Skeletal muscle tissue (tissue), 4 donors: Measurements from ENCODE around the gene MEX3B. TPM values are rescaled to one million over a fixed set of nuclear protein-coding genes. Genes with fewer than 3 reads are reported as not detected.
"Not testable (repeated sequence)": the region's sequence is repeated elsewhere in the genome, so short reads cannot be mapped to it uniquely, and the experiment has no call there.

Source experiments
- H3K27ac ChIP-seq: one replicate; pipeline ENCODE4 v1.7.0; 2013; ENCODE audit warnings: mild to moderate bottlenecking, low read depth, low read length, inconsistent platforms
- H3K27me3 ChIP-seq, 3 donors: one replicate each; pipeline ENCODE4 v1.7.0; 2013; ENCODE audit warnings: low read length in 3 of 3; ENCODE audit not compliant: control insufficient read depth in 3 of 3, insufficient read depth in 3 of 3
- H3K36me3 ChIP-seq, 3 donors: one replicate each; pipeline ENCODE4 v1.7.0; 2013; ENCODE audit warnings: low read length in 3 of 3; ENCODE audit not compliant: control insufficient read depth in 3 of 3, insufficient read depth in 3 of 3
- H3K4me1 ChIP-seq, 3 donors: one replicate each; pipeline ENCODE4 v1.7.0; 2013; ENCODE audit warnings: low read length in 3 of 3, mild to moderate bottlenecking in 3 of 3; ENCODE audit not compliant: control insufficient read depth in 3 of 3, insufficient read depth in 3 of 3
- H3K4me3 ChIP-seq, 3 donors: one replicate each; pipeline ENCODE4 v1.7.0; 2013; ENCODE audit warnings: low read length in 3 of 3
- H3K9ac ChIP-seq, 3 donors: one replicate each; pipeline ENCODE4 v1.7.0; 2013; ENCODE audit warnings: low read length in 3 of 3, mild to moderate bottlenecking in 3 of 3, moderate library complexity in 2 of 3, low read depth in 1 of 3
- H3K9me3 ChIP-seq, 3 donors: one replicate each; pipeline ENCODE4 v1.7.0; 2013; ENCODE audit warnings: low read length in 3 of 3; ENCODE audit not compliant: control insufficient read depth in 3 of 3
- total RNA-seq: library from RNA; depleted of rRNA; stranded (reverse); fragments of >200 nt; gene quantifications from one replicate; pipeline ENCODE4 v1.2.3, GENCODE V29; 2014
- donor health status: Osteomylitis.

Gene MEX3B
- total RNA-seq, 1 donor from 2014 or later = 11.0 TPM

- Histone ChIP-seq H3K4me3 (no peak overlapping the region), H3K27ac (no peak overlapping the region), H3K36me3 (no peaks in the 10 kb centered on the region), H3K27me3 (peaks cover 0 to 5% (median 2%) of the 10 kb centered on the region in 3 donors), H3K9ac (no peak overlapping the region), H3K4me1 (peaks cover 0 to 9% (median 0%) of the 10 kb centered on the region in 3 donors), H3K9me3 (no peaks in the 10 kb centered on the region)
Observed at GRCh38 chr15:82017656-82018055, 28.2 kb downstream of the MEX3B start.

- Histone ChIP-seq H3K27ac (no peak overlapping the region), H3K9ac (no peak overlapping the region), H3K36me3 (no peaks in the 10 kb centered on the region), H3K4me3 (no peak overlapping the region), H3K4me1 (no peaks in the 10 kb centered on the region), H3K9me3 (no peaks in the 10 kb centered on the region), H3K27me3 (peaks cover 0 to 5% (median 2%) of the 10 kb centered on the region in 3 donors)
Observed at GRCh38 chr15:82014989-82015388, 30.8 kb downstream of the MEX3B start.

- H3K9ac ChIP-seq = no peak overlapping the region
- H3K4me1 ChIP-seq = no peaks in the 10 kb centered on the region
- no peak overlapping the region for H3K27ac ChIP-seq
- H3K4me3 ChIP-seq = no peak overlapping the region
- no peaks in the 10 kb centered on the region for H3K36me3 ChIP-seq
- H3K27me3 ChIP-seq = peaks cover 0 to 5% (median 2%) of the 10 kb centered on the region in 3 donors
- H3K9me3 ChIP-seq = no peaks in the 10 kb centered on the region
Observed at GRCh38 chr15:82012908-82013307, 32.9 kb downstream of the MEX3B start.

- Histone ChIP-seq H3K36me3 (no peaks in the 10 kb centered on the region), H3K9ac (no peak overlapping the region), H3K4me1 (no peaks in the 10 kb centered on the region), H3K4me3 (no peak overlapping the region), H3K27me3 (no peaks in the 10 kb centered on the region), H3K9me3 (no peaks in the 10 kb centered on the region), H3K27ac (no peak overlapping the region)
Observed at GRCh38 chr15:82005239-82005638, 40.6 kb downstream of the MEX3B start.

- no peaks in the 10 kb centered on the region for H3K27me3 ChIP-seq
- H3K4me1 ChIP-seq = no peaks in the 10 kb centered on the region
- H3K9ac ChIP-seq = no peak overlapping the region
- H3K9me3 ChIP-seq = no peaks in the 10 kb centered on the region
- H3K27ac ChIP-seq = no peak overlapping the region
- no peaks in the 10 kb centered on the region for H3K36me3 ChIP-seq
- no peak overlapping the region for H3K4me3 ChIP-seq
Observed at GRCh38 chr15:82003916-82004315, 41.9 kb downstream of the MEX3B start.

- H3K27ac ChIP-seq, H3K4me3 ChIP-seq, H3K9ac ChIP-seq, H3K4me1 ChIP-seq, H3K27me3 ChIP-seq, H3K9me3 ChIP-seq, H3K36me3 ChIP-seq: not testable (repeated sequence)
Observed at GRCh38 chr15:81995081-81995480, 50.7 kb downstream of the MEX3B start.

- no peak overlapping the region for H3K9ac ChIP-seq
- H3K9me3 ChIP-seq = peaks cover 0 to 6% (median 6%) of the 10 kb centered on the region in 3 donors
- no peaks in the 10 kb centered on the region for H3K36me3 ChIP-seq
- no peak overlapping the region for H3K4me3 ChIP-seq
- no peak overlapping the region for H3K27ac ChIP-seq
- H3K27me3 ChIP-seq = no peaks in the 10 kb centered on the region
- no peaks in the 10 kb centered on the region for H3K4me1 ChIP-seq
Observed at GRCh38 chr15:81992523-81992922, 53.3 kb downstream of the MEX3B start.

Other genes with a start within 250 kb of the MEX3B start
- gene EFL1, start 216.7 kb upstream of the MEX3B start, total RNA-seq = 20.9 TPM
- 0.52 TPM for gene SAXO2, start 216.8 kb upstream of the MEX3B start, total RNA-seq